Hepatocyte (in vitro differentiated cells): ENCODE measurements around the gene CUX1.

Experiments
- CTCF ChIP-seq: fragments of 200-600 bp; sonication (generic); IDR thresholded peaks from 2 replicates; pipeline ENCODE4 v1.5.1; 2016; ENCODE audit warnings: antibody characterized with exemption, mild to moderate bottlenecking; ENCODE audit not compliant: poor library complexity
- EZH2 ChIP-seq: fragments of 200-600 bp; sonication (generic); IDR thresholded peaks from 2 replicates; pipeline ENCODE4 v1.6.1; 2016; ENCODE audit warnings: antibody characterized with exemption, mild to moderate bottlenecking, borderline replicate concordance

GRCh38 chr7:101865455-101865854, 48.0 kb downstream of the CUX1 start:
- no peak for TF ChIP-seq CTCF
- TF ChIP-seq EZH2, result no peak
